Testis (tissue), 3 donors: ENCODE data around the gene CROCC2. TPM values are rescaled to one million over a fixed set of nuclear protein-coding genes. Genes with fewer than 3 reads are reported as not detected.
A peak's percentile ranks its signal among the peaks of the same experiment; 100 is the strongest.

Experiments used
- DNase-seq: peaks from one replicate; pipeline ENCODE4 v3.0.0-alpha.2; 2019
- H3K27ac ChIP-seq, 2 donors: fragments of 200-600 bp; sonication (generic); one replicate each; pipeline ENCODE4 v1.5.1; 2019
- H3K27me3 ChIP-seq: fragments of 200-600 bp; sonication (generic); one replicate; pipeline ENCODE4 v1.5.1; 2019
- H3K36me3 ChIP-seq: fragments of 200-600 bp; sonication (generic); one replicate; pipeline ENCODE4 v1.5.1; 2017; ENCODE audit warnings: low read depth; ENCODE audit errors: missing control alignments
- H3K4me1 ChIP-seq: fragments of 200-600 bp; sonication (generic); one replicate; pipeline ENCODE4 v1.5.1; 2019
- H3K4me3 ChIP-seq, 2 donors: fragments of 200-600 bp; sonication (generic); one replicate each; pipeline ENCODE4 v1.5.1; 2017 to 2019
- H3K9me3 ChIP-seq: fragments of 200-600 bp; sonication (generic); one replicate; pipeline ENCODE4 v1.5.1; 2017
- CTCF ChIP-seq, 3 experiments: fragments of 450-650 bp in 2 of 3; fragments of 200-600 bp in 1 of 3; sonication (generic) in 1 of 3; IDR thresholded peaks; one replicate each; pipeline ENCODE4 v1.5.1; 2016 to 2019; ENCODE audit warnings: antibody characterized with exemption in 3 of 3, mild to moderate bottlenecking in 2 of 3, moderate library complexity in 1 of 3
- POLR2A ChIP-seq: fragments of 450-650 bp; IDR thresholded peaks from one replicate; pipeline ENCODE4 v1.6.1; 2017; ENCODE audit warnings: antibody characterized with exemption, mild to moderate bottlenecking, moderate library complexity
- WGBS, 2 donors: methylation state at CpG; one replicate each; pipeline ENCODE4 v1.1.5; 2018; 5-methylcytosine and 5-hydroxymethylcytosine counted together
- intact Hi-C: fragments of 100-400 bp; cut with DNase I; formaldehyde crosslinking; loops from one replicate; pipeline ENCODE4 v1.15.1; 2023; ENCODE audit warnings: low total_unique reads
- polyA plus RNA-seq: library from polyadenylated mRNA; stranded (reverse); fragments of 350-450 nt; fragmentation: Illumina TruSeq; extraction: RNeasy Lipid Tissue Mini Kit (QIAGEN cat#74804); gene quantifications from one replicate; pipeline ENCODE4 v1.2.3, GENCODE V29; 2014; ENCODE audit warnings: low read depth, low replicate concordance; ENCODE audit not compliant: insufficient read depth
- total RNA-seq, 2 donors: library from RNA; depleted of rRNA; stranded (reverse); fragments of >200 nt; gene quantifications; one replicate each; pipeline ENCODE4 v1.2.3, GENCODE V29; 2016

The CROCC2 gene
- total and polyA plus RNA-seq, 3 donors from 2014 or later = 0.43 to 0.55 (median 0.51) TPM

GRCh38 chr2:240917009-240917683 lies 11.0 kb downstream of the CROCC2 start:
- no peak for DNase-seq
- TF ChIP-seq CTCF (IDR thresholded peaks at IDR 0.05) (no peak), POLR2A (no peak)
- Histone ChIP-seq H3K27ac (no peak overlapping the region), H3K4me1 (peaks cover 25% of the 10 kb centered on the region), H3K27me3 (no peaks in the 10 kb centered on the region), H3K36me3 (no peaks in the 10 kb centered on the region), H3K4me3 (no peak overlapping the region), H3K9me3 (no peaks in the 10 kb centered on the region)
- WGBS, 2 donors = 75 to 81% methylated on average over 8 to 12 of the region's 20 CpGs
- intact Hi-C loops = loop anchor here (10.0 kb wide), 1 partner anchor 78 kb away; the partner anchor contains the start of gene SNED1

- TF ChIP-seq CTCF (IDR thresholded peaks at IDR 0.05) = no peak
- no peak for TF ChIP-seq POLR2A
- Histone ChIP-seq H3K27ac (no peak overlapping the region), H3K27me3 (no peaks in the 10 kb centered on the region), H3K9me3 (no peaks in the 10 kb centered on the region), H3K4me3 (no peak overlapping the region), H3K4me1 (peaks cover 25% of the 10 kb centered on the region), H3K36me3 (no peaks in the 10 kb centered on the region)
- intact Hi-C loops = loop anchor here (10.0 kb wide), 1 partner anchor 77 kb away; the partner anchor contains the start of gene SNED1
- no peak for DNase-seq
- 84 to 97% methylated on average over 5 to 10 of the region's 10 CpGs for WGBS, 2 donors
Measured at GRCh38 chr2:240917684-240918257, 11.6 kb downstream of the CROCC2 start.

- WGBS, 2 donors = 90 to 97% methylated on average over 6 to 32 of the region's 36 CpGs
- TF ChIP-seq CTCF (IDR thresholded peaks at IDR 0.05) = no peak
- no peak for TF ChIP-seq POLR2A
- Histone ChIP-seq H3K4me1 (peaks cover 20% of the 10 kb centered on the region), H3K4me3 (no peak overlapping the region), H3K27ac (no peak overlapping the region), H3K27me3 (no peaks in the 10 kb centered on the region), H3K36me3 (no peaks in the 10 kb centered on the region), H3K9me3 (no peaks in the 10 kb centered on the region)
- no peak for DNase-seq
- intact Hi-C loops = loop anchor here (10.0 kb wide), 1 partner anchor 76 kb away; the partner anchor contains the start of gene SNED1
Measured at GRCh38 chr2:240918258-240919091, 12.3 kb downstream of the CROCC2 start.

- no peak overlapping the region for H3K27ac ChIP-seq
- H3K4me3 ChIP-seq = no peak overlapping the region
- TF ChIP-seq CTCF (IDR thresholded peaks at IDR 0.05) (no peak), POLR2A (no peak)
- H3K27me3 ChIP-seq = no peaks in the 10 kb centered on the region
- no peaks in the 10 kb centered on the region for H3K9me3 ChIP-seq
- intact Hi-C loops = loop anchor here (10.0 kb wide), 1 partner anchor 76 kb away; the partner anchor contains the start of gene SNED1
- peaks cover 15% of the 10 kb centered on the region for H3K4me1 ChIP-seq
- peak; percentile 11 for DNase-seq
- H3K36me3 ChIP-seq = no peaks in the 10 kb centered on the region
- 89 to 92% methylated on average over 13 to 19 of the region's 19 CpGs for WGBS, 2 donors
Measured at GRCh38 chr2:240919161-240919781, 13.1 kb downstream of the CROCC2 start.
